Epithelial cell of esophagus (primary cell): Measurements from ENCODE around the gene ANKRD33B.
A peak's percentile ranks its signal among the peaks of the same experiment; 100 is the strongest.

Experiments used
- DNase-seq: peaks from one replicate; pipeline ENCODE4 v3.0.0; 2010; ENCODE audit warnings: low read depth
- H3K4me3 ChIP-seq: 2 replicates; pipeline ENCODE4 v1.5.1; 2011; ENCODE audit warnings: mild to moderate bottlenecking, low read length, control low read depth
- TF ChIP-seq, protein P1 (sequence below): IDR thresholded peaks from 2 replicates; pipeline ENCODE4 v1.5.1; 2011; ENCODE audit warnings: low read depth, mild to moderate bottlenecking, low read length, control low read depth, inconsistent platforms; ENCODE audit not compliant: insufficient read depth; ENCODE audit errors: missing control alignments

Gene ANKRD33B

DNA sequence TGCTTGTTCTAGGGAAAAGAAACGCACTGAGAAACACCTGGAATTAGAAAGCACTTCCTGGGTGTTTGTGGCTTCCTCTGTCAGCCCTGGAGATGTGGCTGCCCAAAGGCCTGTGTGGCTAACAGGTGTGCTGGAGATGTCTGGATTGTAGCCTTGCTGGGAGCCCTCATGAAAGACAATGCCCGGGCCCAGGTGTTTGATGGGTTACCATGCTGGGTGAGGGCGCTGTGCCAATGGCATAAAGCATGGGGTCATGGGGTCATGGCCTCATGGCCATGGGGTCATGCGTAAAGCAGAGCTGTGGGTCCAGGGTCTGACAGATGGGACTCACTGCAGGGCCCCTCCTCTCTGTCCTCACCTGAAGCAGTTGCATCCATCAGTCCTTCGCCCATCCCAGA lies 21.6 kb downstream of the ANKRD33B start:
- TF ChIP-seq, protein P1, sequence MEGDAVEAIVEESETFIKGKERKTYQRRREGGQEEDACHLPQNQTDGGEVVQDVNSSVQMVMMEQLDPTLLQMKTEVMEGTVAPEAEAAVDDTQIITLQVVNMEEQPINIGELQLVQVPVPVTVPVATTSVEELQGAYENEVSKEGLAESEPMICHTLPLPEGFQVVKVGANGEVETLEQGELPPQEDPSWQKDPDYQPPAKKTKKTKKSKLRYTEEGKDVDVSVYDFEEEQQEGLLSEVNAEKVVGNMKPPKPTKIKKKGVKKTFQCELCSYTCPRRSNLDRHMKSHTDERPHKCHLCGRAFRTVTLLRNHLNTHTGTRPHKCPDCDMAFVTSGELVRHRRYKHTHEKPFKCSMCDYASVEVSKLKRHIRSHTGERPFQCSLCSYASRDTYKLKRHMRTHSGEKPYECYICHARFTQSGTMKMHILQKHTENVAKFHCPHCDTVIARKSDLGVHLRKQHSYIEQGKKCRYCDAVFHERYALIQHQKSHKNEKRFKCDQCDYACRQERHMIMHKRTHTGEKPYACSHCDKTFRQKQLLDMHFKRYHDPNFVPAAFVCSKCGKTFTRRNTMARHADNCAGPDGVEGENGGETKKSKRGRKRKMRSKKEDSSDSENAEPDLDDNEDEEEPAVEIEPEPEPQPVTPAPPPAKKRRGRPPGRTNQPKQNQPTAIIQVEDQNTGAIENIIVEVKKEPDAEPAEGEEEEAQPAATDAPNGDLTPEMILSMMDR: no peak
- no peak overlapping the region for H3K4me3 ChIP-seq
- no peak for DNase-seq

DNA sequence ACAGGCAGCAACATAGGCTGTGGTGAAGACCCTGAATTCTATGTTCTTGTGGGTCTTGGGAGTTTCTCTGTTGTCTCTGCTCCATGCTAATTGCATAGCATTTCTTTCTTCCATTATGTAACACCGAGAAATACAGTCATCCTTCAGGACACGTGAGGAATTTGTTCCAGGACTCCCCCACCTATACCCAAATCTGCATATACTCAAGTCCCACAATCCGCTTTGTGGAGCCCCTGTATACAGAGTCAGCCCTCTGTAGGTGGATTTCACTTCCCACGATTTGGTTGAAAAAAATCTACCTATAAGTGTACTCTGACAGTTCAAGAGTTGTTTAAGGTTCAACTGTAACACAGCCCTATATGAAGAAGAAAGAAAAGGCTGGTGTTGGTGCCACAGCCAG lies 22.1 kb downstream of the ANKRD33B start:
- no peak for DNase-seq

GRCh38 chr5:10586555-10586954 lies 22.7 kb downstream of the ANKRD33B start:
- TF ChIP-seq, protein P1: no peak
- no peak overlapping the region for H3K4me3 ChIP-seq
- no peak for DNase-seq

More for the DNA sequence above, 22.1 kb downstream of the ANKRD33B start:
- no peak overlapping the region for H3K4me3 ChIP-seq
- TF ChIP-seq, protein P1: no peak

GRCh38 chr5:10588109-10588775 lies 24.4 kb downstream of the ANKRD33B start:
- TF ChIP-seq, protein P1: no peak
- no peak overlapping the region for H3K4me3 ChIP-seq
- DNase-seq: no peak

DNA sequence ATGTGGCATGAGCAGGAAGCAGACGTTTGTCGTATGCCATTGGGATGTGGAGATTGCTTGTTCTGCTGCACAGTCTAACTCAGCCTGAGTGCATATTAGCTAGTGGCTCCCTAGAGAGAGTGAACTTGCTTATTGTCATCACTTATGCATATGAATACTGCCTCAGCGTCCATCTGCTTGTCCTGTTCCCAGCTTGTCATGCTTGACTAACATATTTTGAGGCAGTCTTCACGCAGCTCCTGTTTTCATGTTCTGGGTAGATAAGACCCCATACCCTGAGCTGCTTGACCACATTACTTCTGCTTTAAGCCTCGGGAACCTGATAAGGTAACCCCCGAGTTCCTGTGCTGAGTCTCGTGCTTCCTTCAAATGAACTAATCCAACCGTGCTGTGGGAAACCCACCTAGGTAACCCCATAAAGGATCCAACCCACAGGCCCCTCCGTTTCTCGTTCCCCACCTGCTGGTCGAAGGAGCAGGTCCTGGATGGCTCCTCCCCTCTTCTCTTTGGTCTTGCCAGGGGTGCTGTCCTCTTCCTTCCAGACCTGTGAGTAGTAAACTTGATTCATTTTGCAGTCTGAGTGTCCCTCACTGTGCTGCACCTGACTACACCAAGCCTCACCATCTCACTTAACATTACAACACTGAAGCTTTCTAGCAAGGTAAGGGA lies 25.0 kb downstream of the ANKRD33B start:
- TF ChIP-seq, protein P1: no peak
- no peak overlapping the region for H3K4me3 ChIP-seq
- DNase-seq: no peak

GRCh38 chr5:10590226-10590999 lies 26.5 kb downstream of the ANKRD33B start:
- peak; percentile 92 for DNase-seq
- H3K4me3 ChIP-seq: no peak overlapping the region
- TF ChIP-seq, protein P1: no peak
